Stimulated activated CD8-positive, alpha-beta memory T cell treated with anti-CD3 and anti-CD28 coated beads, Interleukin-12 subunit alpha, Interleukin-12 subunit beta, amount 100 ng/mL, for 4 hours (primary cell): Measurements from ENCODE around the gene SMYD4.
"Not testable (repeated sequence)": the region's sequence is repeated elsewhere in the genome, so short reads cannot be mapped to it uniquely, and the experiment has no call there.

Source experiments
- DNase-seq: peaks from one replicate; pipeline ENCODE4 v3.0.0-alpha.2; 2020; ENCODE audit warnings: low read depth

Gene SMYD4

DNA sequence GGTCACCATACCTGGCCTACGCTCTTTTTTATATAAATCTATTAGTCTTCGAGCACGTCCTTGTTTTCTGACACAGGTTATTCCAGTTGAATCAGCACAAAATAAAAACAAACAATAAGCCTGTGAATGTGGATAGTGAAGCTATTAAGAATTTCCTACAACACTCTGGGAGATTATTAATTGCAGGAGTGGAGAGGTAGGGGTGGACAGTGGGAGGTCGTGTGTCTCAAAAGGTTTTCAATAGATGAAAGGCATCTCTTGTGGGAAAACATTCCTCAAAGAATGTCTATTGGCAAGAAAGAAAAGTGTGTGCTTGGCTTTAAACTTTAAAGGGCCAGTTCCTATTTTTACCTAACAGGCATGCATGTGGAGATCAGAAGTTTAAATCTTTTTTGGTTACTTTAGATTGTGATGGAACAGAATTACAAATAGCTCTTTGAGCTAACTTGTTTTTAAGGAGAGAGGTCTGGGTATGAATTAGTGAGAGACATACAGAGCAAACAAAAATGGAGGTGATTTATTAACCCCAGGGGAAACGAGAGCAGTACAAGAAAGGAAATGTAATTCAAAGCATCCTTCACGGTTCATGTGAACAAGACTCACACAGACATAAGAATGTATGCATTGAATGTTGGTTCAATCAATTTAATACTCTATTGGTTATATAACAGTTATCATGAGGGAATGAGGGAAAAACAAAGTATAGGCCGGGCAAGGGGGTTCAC is 9.0 kb downstream of the SMYD4 start:
- no peak for DNase-seq

DNA sequence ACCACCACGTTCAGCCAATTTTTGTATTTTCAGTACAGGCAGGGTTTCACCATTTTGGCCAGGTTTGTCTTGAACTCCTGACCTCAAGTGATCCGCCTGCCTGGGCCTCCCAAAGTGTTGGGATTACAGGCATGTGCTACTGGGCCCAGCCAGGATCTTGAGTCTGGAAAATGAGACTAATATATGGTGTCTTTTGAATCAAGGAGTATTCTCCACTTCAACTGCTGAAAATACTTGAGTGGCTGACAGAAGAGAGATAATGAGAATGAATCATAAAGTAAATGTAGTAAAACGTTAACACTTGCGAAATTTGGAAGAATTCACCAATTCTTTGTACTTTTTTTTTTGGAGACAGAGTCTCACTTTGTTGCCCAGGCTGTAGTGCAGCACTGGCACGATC is 16.6 kb downstream of the SMYD4 start:
- no peak for DNase-seq

DNA sequence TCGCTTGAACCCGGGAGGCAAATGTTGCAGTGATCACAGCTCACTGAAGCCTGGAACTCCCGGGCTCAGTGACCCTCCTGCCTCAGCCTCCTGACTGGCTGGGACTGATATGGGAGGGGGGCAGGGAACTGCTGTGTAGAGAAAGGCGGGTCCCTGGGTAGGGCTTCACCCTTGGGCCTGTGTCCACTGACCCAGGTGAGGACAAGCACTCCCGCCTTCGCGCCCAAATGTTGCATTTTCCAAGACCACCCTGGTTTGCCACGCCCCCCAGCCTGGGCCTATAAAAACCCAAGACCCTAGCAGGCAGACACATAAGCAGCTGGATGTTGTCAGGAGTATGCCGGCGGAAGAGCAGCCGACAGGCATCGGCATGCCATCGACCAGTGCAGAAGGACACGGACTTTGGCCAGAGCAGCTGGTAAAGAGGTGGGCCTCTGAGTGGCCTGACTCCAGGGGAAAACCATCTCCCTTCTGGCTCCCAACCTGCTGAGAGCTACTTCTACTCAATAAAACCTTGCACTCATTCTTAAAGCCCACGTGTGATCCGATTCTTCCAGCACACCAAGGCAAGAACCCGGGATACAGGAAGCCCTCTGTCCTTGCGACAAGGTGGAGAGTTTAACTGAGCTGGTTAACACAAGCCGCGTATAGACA is 19.1 kb downstream of the SMYD4 start:
- DNase-seq: no peak

DNA sequence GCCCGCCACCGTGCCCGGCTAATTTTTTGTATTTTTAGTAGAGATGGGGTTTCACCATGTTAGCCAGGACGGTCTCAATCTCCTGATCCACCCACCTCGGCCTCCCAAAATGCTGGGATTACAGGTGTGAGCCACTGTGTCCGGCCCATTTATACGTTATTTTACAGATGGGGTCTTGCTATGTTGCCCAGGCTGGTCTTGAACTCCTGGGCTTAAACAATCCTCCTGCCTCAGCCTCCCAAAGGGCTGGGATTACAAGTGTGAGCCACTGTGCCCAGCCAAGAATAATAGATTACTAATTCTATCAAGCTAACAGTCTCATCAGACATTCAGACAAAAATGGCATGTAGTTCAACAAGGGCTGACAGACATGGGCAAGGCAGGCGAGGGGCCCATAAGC is 19.9 kb downstream of the SMYD4 start:
- DNase-seq: not testable (repeated sequence)

DNA sequence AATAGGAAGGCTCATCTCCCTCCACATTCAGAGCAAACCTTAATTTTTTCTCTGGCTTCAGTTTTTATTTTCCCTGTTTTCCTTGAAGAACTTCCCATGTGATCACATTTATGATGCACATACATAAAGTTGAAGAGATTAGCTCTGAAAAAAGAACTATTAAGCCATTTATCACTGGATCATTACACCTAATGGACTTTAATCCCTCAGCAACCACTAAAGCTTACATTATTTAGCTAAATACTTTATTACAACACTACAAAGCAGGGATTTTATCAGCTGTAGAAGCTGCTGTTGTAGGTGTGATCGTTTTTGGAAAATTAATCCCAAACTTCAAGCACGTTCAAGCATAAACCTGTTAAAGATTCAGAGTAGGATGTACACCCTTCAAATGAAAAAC is 21.1 kb downstream of the SMYD4 start:
- DNase-seq: no peak

DNA sequence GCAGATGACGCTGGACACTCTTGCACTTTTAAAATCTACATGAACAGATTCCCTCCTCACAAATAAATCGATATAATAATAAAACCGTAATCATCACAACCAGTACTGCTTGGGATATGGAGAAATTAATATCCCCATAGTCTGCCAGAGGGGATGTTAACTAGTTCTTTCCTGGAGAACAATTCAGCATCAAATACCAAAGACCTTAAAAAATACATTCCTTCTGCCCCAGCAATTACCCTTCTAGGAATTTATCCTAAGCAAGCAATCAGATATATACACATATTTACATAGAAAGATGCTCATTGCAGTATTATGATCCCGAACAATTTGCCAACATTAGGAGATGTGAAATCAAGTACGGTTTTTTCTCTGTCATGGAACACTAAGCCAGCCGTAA is 21.8 kb downstream of the SMYD4 start:
- DNase-seq: no peak

DNA sequence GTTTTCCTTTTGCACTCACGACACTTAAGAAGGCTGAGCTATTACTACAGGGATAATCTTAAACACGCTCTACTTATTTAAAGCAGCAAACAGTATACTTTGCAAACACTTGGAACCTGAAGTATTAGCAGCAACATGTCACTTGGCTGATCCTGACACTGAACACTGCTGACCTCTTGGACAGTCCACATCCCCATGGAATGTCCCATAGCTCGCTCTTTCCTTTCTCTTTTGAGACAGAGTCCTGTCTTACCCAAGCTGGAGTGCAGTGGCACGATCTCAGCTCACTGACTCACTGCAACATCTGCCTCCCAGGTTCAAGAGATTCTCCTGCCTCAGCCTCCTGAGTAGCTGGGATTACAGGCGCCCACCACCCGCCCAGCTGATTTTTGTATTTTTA is 26.4 kb downstream of the SMYD4 start:
- DNase-seq: no peak

DNA sequence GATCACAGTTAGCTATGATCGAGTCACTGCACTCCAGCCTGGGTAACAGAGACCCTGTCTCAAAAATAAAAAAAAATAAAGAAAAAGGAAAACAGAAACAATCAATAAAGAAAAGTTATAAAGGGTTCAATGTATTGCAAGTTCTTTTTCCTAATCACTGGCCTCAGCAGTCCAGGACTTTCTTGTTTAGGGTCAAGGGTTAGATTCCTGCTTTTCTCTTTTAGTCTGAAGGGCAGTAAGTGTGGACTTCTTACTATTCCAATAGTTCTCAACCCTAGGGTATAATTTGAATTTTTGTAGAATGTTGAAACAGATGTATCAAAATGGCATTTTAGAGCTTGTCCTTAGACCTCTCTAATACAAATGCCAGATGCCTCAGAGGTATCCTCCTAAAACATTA is 27.3 kb downstream of the SMYD4 start:
- no peak for DNase-seq

DNA sequence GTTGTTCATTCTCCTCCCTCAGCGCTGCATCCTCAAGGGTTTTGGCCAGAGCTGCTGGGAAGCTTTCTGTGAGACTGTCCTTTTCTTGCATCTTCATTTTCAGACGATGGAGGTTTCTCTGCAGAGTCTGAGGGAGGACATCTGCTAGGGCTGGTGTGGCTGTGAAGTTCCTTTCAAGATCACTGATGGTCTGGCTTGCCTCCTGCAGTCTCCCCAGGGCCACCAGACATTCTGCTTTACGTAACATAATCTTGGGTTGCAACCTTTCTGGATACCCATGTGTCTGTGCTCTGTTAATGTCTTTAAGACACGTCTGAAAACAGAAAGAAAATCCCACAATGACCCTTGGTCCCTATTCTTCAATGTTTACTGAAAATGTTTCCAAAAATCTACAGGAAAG is 29.0 kb downstream of the SMYD4 start:
- DNase-seq: no peak

DNA sequence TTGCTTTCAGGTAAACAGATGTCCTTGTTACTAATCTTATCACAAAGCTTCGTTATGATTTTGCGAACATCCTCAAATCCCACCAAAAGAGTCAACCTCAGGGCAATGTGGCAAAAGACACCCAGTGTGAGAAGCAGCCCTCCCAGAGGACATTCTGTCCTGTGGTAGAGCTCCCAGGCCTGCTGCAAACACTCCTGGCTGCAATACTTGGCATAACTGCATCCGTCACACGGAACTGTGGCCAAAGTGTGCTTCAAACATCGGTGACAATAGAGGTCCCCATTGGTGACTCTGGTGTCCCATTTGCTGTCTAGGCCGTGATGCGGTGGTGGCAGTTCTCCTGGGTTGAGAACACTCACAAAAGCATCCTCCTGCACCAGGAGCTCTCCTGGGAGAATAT is 29.5 kb downstream of the SMYD4 start:
- DNase-seq: no peak

DNA sequence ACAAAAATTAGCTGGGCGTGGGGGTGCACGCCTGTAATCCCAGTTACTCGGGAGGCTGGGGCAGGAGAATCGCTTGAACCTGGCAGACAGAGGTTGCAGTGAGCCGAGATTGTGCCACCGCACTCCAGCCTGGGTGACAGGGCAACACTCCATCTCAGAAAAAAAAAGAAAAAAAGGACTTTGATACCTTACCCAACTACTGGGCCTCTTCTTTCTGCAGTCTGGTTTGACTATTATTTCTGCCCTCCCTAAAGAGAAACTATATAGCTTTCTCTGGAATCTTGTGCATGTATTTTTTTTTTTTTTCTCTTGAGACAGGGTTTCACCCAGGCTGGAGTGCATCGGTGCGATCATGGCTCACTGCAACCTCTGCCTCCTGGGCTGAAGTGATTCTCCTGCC is 31.9 kb downstream of the SMYD4 start:
- not testable (repeated sequence) for DNase-seq

DNA sequence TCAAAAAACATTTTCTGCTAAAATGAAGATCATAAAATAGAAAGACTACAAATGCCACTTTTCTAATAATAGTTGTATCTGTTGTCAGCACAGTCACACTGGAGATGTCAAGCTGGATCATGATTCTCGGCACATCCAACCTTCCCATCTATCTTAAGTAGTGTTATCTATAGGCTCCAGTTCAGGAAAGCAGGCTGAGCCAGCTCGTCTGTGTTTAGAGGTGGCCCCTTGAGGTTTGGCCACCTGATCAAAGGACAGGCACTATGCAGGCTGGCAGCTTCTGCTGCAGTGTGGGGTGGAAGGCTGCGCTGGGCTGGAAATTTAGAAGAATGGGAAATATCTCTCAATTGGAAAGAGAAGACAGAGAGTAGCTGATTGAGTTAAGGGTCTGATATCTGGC is 32.4 kb downstream of the SMYD4 start:
- DNase-seq: no peak

DNA sequence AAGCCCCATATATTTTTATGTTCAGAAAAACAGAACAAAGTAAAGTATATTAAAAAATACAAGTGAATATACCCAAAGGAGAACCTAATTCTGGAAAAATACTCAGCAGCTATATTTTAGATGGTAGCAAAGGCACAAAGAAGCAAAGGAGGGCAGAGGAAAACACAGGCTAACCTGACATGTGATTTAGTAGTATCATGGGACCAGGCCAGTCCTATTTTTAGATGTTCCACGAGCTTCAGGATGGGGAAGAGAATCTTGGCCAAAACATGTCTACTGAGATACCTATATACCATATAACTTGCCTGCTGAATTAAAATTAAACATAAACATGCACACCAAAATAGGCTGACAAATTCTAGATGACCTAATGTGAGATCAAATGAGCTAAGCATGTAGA is 32.9 kb downstream of the SMYD4 start:
- no peak for DNase-seq

DNA sequence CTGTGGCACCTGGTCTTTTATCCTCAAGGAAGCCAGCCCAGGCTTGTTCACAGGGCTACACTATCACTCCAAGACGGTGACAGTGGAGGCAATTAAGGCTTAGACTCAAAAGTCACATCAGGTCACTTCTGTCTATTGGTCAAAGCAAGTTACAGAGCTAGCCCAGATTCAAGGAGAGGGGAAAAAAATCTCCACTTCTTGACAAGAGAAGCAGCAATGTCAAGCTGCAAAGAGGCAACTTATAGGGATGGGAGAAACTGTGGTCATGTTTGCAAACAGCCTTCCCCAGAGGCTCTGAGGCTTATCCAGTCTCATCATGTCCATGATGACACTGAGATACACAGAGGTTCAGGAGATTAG is 36.3 kb downstream of the SMYD4 start:
- no peak for DNase-seq

DNA sequence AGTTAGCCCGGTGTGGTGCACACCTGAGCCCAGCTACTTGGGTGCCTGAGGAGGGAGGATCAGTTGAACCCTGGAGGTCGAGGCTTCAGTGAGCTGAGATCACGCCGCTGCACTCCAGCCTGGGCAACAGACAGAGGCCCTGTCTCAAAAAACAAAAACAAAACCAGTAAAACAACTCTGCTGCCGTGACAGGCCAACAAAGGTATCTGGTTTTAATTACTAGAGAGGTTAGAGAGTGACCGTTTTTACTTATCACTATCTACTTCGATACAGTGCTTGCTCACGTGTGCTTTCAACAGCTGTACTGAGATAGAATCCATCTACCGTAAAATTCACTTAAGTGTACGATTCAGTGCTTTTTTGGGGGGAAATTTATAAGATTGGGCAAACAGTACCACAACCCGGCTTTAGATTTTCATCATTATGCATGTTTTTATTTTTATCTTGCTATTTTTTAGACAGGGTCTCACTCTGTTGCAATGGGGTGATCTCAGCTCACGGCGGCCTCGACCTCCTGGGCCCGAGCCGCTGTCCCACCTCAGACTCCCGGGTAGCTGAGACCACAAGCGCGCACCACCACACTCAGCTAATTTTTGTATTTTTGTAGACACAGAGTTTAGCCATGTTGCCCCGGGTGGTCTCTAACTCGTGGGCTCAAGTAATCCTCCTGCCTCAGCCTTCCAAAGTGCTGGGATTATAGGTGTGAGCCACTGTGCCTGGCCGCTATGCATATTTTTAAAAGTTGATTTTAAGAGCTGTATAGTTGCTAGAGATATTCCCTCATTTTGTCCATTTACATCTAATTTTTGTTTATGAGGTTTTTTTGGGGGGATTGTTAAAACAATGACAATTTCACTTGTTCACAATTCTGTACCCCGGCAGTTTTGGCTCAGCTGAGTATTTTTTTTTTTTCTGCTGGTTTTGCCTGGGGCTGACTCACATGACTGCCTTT is 36.9 kb downstream of the SMYD4 start:
- no peak for DNase-seq

DNA sequence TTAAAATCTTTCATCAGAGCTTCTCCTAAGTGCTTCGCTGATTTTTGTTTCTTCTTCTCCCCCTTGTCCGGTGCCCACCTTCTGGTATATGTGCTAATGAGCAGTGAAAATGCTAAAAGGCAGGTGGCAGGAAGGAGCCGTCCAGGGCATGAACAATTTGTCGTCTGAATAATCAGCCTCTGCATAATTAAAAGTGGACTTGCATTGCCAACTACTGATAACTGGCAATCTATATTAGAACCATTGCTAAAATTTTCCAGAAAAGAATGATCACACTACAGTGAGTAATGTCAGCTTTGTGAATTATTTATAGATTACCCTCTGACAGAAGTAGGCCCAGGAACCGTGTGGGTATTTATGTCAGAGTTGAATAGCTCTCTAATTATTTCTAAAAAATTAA is 39.8 kb downstream of the SMYD4 start:
- no peak for DNase-seq

DNA sequence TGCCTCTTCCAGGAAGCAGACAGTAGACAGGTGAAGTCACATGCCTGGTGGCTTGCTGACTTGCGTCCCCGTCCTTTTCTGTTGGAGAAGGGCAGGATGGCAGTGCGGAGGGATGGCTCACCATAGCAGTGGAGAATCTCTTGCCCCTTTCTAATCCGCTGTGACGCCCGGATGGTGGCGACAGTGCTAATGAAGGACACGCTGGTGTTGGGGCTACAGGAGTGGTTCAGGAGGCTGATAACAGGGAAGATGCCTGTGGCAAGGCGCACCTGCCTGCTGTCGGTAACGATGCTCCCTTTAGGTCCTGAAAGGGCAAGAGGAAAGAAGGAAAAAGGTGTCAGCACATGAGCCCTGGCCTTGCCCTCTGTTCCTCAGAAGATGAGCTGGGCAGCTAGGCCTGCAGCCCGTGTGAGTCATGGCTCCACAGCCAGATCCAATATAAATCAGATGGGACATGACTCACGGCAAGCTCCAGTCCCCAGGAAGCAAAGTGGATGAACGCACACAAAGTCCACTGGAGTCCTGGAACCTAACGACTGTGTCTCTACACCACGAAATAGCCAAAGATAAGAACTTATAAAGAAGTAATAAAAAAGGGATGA is 42.3 kb downstream of the SMYD4 start:
- DNase-seq: no peak

DNA sequence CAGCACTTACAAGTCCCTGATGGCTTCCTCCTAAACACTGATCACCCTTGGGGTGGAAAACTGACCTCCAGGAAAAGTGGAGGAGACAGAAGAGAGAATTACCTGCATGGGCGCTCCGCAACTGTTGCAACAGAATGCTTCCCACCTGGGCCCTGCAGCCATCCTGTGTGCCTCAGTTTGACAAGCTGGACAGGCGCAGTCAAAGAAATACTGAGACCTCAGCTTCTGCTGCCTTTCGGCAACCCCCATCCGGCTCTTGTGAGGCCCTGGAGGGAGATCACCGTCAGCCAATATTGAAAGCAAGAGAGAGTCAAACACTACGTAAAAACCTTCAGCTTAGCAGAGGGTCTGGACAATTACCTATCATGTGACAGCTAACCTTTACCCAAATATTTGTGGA is 43.0 kb downstream of the SMYD4 start:
- no peak for DNase-seq

DNA sequence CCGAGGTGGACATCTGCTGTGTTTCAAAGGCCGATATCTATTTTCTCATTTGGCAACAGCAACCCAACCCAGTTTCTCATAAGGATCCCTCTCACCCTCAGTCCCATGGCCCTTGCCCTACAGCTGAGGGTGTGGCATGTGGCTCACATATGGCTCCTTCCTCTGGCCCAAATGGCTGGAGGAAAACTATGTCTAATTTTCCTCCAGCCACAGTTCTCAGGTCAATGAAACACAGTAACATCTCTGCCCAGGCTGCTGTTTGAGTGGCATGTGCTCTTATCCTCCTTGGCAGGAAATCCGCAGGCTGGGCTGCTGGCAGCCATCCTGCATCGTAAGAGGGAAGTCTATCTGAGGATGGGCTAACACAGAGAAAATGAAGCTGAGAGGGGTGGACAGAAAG is 43.8 kb downstream of the SMYD4 start:
- DNase-seq: no peak

DNA sequence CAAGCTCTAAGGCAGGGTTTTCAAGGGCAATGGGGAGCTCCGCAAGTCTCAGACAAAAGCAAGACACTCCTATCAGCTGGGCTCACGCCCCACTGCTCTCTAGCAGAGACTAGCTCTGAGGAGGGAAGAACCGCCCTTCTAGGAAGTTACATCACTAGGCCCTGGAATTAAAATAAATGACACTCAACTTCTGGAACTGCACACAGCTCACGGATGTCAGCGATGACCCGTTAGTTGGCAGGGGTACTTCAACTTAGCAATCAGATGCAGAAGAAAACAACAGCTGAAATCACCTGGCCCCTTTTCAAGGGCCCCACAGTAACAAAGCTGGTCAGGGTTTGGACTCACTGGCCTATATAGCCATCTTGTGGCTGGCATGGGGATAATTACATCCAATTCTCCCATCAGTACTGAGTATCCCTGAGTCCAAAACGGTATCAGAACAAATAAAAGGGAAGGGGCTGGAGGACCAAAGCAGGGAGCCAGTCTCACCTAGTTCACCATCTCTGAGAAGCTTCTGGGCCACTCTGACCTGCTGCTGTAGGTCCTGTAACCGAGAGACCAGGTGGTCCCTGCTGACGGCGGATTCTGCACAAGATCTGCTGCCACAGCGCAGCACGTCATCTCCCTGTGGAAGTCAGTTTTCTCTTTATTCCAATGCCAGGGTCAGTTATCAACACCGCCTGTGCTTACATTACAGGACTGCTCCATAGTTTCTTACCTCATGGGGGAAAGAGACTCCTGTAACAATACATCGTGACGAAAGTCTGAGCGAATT is 45.7 kb downstream of the SMYD4 start:
- no peak for DNase-seq

DNA sequence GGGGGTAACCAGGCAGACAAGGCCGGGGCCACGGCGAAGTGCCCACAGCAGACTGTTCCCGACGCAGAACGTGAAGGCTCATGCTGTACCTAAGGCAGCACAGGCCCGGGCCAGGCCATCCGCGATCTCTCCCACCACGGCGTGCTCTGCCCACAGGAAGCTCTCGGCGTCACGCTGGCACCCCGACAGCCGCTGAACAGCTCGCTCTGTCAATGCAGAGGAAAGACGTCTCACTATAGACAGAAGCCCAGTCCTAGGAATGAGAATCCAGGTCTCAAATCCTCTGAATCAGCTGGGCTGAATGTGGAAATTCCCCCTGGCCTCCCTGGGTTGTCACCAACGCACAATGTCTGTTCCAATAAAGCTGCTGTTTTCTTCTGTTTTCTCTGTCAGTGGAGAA is 46.4 kb downstream of the SMYD4 start:
- no peak for DNase-seq

DNA sequence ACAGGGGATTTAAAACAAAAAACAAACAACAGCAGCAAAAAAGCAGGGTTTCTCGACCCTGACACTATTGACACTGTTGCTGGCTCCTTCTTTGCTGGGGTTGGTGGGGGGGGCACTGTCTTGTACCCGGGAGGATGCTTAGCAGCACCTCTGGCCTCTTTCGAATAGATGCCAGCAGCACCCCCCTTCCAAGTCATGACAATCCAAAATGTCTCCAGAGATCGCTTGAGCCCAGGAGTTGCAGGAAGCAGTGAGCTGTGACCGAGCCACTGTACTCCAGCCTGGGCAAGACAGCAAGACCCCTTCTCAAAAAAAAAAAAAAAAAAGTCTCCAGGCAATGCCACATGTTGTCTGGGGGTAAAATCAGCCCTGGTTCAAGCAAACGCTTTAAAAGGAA is 47.5 kb downstream of the SMYD4 start:
- no peak for DNase-seq
